ENCODE data around the gene STAT6.

Gene STAT6

DNA sequence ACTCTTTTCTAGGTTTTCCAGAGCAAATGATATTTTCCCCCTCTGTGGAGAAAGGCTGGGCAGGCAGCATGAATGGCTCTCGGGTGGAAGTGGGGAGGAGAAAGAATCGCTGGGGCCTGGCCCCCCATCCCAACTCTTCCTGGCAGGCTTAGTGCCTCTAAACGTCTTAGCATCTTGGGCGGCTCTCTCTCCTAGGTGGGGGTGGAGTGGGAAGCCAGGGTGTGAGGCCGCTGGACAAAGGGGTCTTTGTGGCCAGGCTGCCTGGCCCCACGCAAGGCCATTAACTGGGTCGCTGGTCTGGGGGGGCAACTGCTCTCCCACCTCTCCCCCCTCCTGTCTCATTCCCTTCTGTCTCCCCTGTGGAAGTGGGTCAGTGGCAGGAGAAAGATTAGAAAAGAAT lies 31.6 kb upstream of the STAT6 start:
- Histone ChIP-seq H3K9ac (ENCODE audit: low read length) (peak overlapping the region; percentile 89), H3K9me3 (ENCODE audit: control insufficient read depth, low read length) (no peaks in the 10 kb centered on the region), H3K4me3 (ENCODE audit: low read length) (no peak overlapping the region), H3K36me3 (ENCODE audit: control insufficient read depth, insufficient read depth, low read length, severe bottlenecking) (peaks cover 93% of the 10 kb centered on the region), H3K4me1 (ENCODE audit: control insufficient read depth, insufficient read depth, low read length) (peaks cover 97% of the 10 kb centered on the region), H3K27me3 (replicated peaks; ENCODE audit: control insufficient read depth, insufficient read depth, low read length) (no peaks in the 10 kb centered on the region)
- no peak for DNase-seq (ENCODE audit: low read depth)

DNA sequence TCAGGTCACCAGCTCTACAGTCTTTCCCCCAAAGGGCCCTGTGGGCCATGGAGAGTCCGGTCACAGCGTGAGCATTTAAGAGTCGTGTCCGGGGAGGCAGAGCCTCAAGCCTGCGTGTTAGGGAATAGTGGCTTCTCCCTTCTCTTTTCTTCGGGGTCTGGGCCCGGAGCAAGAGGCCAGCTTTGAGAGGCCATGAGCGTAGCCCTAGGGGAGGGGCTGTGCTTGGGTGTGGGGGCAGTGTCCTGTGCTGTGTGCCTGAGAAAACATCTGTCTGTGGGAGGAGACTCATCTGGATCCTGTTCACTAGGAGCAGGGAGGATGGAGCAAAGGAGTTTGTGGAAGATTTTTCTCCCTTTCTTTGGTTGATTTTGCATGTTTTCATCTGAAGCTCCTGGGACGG lies 31.0 kb upstream of the STAT6 start:
- Histone ChIP-seq H3K36me3 (ENCODE audit: control insufficient read depth, insufficient read depth, low read length, severe bottlenecking) (peaks cover 92% of the 10 kb centered on the region), H3K4me3 (ENCODE audit: low read length) (peak overlapping the region; percentile 31), H3K9ac (ENCODE audit: low read length) (peak overlapping the region; percentile 89), H3K9me3 (ENCODE audit: control insufficient read depth, low read length) (no peaks in the 10 kb centered on the region), H3K27me3 (replicated peaks; ENCODE audit: control insufficient read depth, insufficient read depth, low read length) (no peaks in the 10 kb centered on the region), H3K4me1 (ENCODE audit: control insufficient read depth, insufficient read depth, low read length) (peaks cover 97% of the 10 kb centered on the region)
- no peak for DNase-seq (ENCODE audit: low read depth)

DNA sequence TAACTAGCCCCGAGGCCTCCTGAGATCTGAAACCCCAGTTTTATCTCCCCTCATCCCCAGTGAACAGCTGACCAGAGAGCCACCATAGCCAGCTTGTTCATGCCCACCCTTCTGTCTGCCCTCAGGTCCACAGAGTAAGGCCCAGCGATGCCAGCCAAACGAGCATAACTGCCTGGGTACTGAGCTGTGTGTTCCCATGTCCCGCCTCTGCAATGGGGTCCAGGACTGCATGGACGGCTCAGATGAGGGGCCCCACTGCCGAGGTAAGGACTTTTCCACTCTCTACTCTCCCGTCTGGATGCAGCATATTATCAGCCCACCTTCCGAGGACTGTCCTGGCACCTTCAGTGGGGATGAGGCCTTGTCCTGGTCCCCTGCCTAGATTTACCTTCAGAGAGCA lies 30.1 kb upstream of the STAT6 start:
- H3K9ac ChIP-seq (ENCODE audit: low read length), result peak overlapping the region; percentile 89
- H3K4me3 ChIP-seq (ENCODE audit: low read length), result no peak overlapping the region
- DNase-seq (ENCODE audit: low read depth), result no peak
- H3K27me3 ChIP-seq (replicated peaks; ENCODE audit: control insufficient read depth, insufficient read depth, low read length), result no peaks in the 10 kb centered on the region
- peaks cover 84% of the 10 kb centered on the region for H3K36me3 ChIP-seq (ENCODE audit: control insufficient read depth, insufficient read depth, low read length, severe bottlenecking)
- no peaks in the 10 kb centered on the region for H3K9me3 ChIP-seq (ENCODE audit: control insufficient read depth, low read length)
- H3K4me1 ChIP-seq (ENCODE audit: control insufficient read depth, insufficient read depth, low read length), result peaks cover 97% of the 10 kb centered on the region

DNA sequence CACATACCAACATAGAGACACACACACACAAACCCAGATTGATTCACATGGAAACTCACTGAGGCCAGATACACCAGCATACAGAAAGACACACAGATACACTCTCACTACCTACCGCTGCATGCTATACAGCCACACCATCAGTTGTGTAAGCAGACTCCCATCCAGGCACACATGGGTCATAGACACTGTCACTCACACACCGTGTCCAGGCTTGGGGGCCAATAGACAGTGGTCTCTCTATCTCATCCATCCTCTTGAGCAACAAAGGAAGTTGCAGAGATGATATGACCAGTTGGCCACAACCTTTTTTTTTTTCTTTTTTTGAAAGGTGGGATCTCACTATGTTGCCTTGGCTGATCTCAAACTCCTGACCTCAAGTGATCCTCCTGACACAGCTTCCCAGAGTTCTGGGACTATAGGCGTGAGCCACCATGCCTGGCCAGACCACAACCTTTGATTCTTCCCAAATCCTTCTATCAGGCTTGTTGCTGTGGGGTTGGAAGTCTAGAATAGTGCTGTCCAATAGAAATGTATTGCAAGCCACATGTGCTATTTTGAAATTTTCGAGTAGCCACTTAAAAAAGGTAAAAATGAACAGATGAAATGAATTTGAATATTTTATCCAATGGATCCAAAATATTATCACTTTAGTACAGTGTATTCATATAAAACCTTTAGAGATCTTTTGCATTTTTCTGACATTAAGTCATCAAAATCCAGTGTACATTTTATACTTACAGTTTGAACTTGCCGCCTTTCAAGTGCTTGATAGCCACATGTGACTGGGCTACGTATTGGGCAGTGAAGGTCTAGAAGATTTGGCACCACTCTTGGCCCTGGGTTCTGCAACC lies 28.9 kb upstream of the STAT6 start:
- H3K9me3 ChIP-seq (ENCODE audit: control insufficient read depth, low read length), result no peaks in the 10 kb centered on the region
- DNase-seq (ENCODE audit: low read depth), result peak; percentile 64

DNA sequence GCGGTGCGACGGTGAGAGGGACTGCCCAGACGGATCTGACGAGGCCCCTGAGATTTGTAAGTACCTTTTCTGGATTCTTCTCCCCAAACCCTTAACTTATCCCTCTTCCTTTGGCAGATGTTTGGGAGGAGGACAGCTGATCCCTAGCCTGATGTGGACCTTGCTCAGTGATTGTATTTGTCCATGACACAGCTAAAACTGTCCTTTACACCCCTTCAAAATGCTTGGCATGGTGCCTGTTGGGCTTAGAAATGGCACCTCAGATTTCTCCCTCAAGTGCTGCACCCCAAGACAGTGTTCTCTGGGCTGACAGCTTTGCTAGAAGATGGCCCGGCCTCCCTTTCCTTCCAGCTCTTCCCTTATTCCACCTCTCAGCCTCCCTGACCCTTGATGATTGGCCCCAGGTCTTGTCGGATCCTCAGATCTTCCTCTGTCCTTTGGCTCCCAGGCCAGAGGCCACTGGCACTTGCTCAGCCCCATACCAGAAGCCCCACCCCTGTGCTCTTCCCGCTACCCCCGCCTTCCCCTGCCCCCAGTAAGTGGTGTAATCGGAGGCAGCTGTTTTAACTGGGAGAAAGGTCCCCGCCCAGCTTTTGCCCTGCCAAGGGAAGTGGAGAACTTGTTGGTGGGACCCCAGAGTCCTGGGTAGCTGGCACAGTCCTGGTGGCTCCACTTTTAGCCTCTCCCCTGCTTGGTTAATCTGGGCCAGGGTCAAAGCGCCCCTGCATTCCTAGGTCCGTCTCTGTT lies 27.5 kb upstream of the STAT6 start:
- DNase-seq (ENCODE audit: low read depth), result peak; percentile 41

More for the DNA sequence above, 28.9 kb upstream of the STAT6 start:
- Histone ChIP-seq H3K4me1 (ENCODE audit: control insufficient read depth, insufficient read depth, low read length) (peaks cover 97% of the 10 kb centered on the region), H3K36me3 (ENCODE audit: control insufficient read depth, insufficient read depth, low read length, severe bottlenecking) (peaks cover 72% of the 10 kb centered on the region), H3K4me3 (ENCODE audit: low read length) (peak overlapping the region; percentile 8), H3K27me3 (replicated peaks; ENCODE audit: control insufficient read depth, insufficient read depth, low read length) (no peaks in the 10 kb centered on the region), H3K9ac (ENCODE audit: low read length) (peak overlapping the region; percentile 80)

DNA sequence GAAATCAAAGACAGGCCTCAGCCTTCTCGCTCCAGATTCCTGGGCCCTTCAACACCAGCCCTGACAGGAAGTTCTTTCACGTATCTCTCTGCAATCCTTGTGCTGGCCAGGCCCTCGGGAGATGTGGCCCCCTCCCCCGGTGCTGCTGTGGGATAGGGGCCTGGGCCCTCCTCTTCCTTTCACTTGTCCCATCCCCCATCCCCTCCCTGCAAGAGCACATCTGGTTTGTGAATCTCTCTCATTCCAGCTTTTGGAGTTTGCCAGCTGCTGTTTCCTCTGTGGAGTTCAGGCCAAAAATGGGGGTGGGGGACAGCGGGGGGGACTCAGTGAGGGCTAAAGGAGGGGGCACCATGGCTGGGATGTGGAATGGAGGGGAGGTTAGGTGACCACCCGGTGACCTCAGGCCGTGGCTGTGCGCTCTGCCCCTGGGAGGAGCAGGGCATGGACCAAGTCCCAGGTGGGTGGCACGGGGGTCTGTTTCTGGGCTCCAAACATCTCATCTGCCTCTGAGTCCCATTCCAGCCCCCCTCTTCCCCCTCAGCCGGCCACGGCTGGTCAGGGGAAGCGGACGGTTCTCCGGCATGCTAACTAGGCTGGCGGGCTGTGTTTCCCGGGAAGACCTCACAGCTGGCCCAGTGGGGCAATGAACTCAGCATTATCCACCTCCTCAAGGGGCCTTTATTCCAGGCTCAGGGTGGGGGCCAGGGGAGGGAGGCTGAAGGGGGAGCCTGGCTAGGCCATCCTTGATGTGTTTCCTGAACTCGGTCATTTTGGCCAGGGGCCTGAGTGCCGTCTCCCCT lies 24.6 kb upstream of the STAT6 start:
- peak overlapping the region; percentile 61 for H3K4me3 ChIP-seq (ENCODE audit: low read length)

More for the DNA sequence above, 27.5 kb upstream of the STAT6 start:
- Histone ChIP-seq H3K4me1 (ENCODE audit: control insufficient read depth, insufficient read depth, low read length) (peaks cover 96% of the 10 kb centered on the region), H3K36me3 (ENCODE audit: control insufficient read depth, insufficient read depth, low read length, severe bottlenecking) (peaks cover 58% of the 10 kb centered on the region), H3K9me3 (ENCODE audit: control insufficient read depth, low read length) (no peaks in the 10 kb centered on the region), H3K4me3 (ENCODE audit: low read length) (peak overlapping the region; percentile 42), H3K27me3 (replicated peaks; ENCODE audit: control insufficient read depth, insufficient read depth, low read length) (no peaks in the 10 kb centered on the region), H3K9ac (ENCODE audit: low read length) (peak overlapping the region; percentile 91)

DNA sequence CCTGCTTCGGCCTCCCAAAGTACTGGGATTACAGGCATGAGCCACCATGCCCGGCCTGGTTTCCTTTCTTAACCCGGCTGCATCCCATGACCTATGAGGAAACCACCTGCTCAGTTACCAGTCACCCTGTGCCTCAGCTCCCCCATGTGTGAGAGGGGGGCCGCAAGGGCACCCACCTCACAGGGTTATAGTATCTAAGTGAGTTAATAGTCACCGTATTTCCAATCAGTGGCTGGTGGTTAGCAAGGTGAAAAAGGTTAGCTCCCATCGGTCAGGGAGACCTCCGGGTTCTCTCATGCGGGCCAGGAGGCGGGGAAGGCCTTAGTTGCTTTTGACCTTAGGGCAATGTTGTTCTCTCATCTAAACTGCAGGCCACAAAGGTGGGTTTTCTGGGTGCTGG lies 23.8 kb upstream of the STAT6 start:
- Histone ChIP-seq H3K4me1 (ENCODE audit: control insufficient read depth, insufficient read depth, low read length) (peaks cover 88% of the 10 kb centered on the region), H3K27me3 (replicated peaks; ENCODE audit: control insufficient read depth, insufficient read depth, low read length) (no peaks in the 10 kb centered on the region), H3K4me3 (ENCODE audit: low read length) (peak overlapping the region; percentile 61), H3K36me3 (ENCODE audit: control insufficient read depth, insufficient read depth, low read length, severe bottlenecking) (peaks cover 41% of the 10 kb centered on the region), H3K9me3 (ENCODE audit: control insufficient read depth, low read length) (no peaks in the 10 kb centered on the region), H3K9ac (ENCODE audit: low read length) (peak overlapping the region; percentile 91)
- DNase-seq (ENCODE audit: low read depth), result peak; percentile 15

More for the DNA sequence above, 24.6 kb upstream of the STAT6 start:
- peak; percentile 68 for DNase-seq (ENCODE audit: low read depth)
- H3K27me3 ChIP-seq (replicated peaks; ENCODE audit: control insufficient read depth, insufficient read depth, low read length), result no peaks in the 10 kb centered on the region
- H3K36me3 ChIP-seq (ENCODE audit: control insufficient read depth, insufficient read depth, low read length, severe bottlenecking), result peaks cover 46% of the 10 kb centered on the region
- no peaks in the 10 kb centered on the region for H3K9me3 ChIP-seq (ENCODE audit: control insufficient read depth, low read length)
- peaks cover 94% of the 10 kb centered on the region for H3K4me1 ChIP-seq (ENCODE audit: control insufficient read depth, insufficient read depth, low read length)
- H3K9ac ChIP-seq (ENCODE audit: low read length), result peak overlapping the region; percentile 91

DNA sequence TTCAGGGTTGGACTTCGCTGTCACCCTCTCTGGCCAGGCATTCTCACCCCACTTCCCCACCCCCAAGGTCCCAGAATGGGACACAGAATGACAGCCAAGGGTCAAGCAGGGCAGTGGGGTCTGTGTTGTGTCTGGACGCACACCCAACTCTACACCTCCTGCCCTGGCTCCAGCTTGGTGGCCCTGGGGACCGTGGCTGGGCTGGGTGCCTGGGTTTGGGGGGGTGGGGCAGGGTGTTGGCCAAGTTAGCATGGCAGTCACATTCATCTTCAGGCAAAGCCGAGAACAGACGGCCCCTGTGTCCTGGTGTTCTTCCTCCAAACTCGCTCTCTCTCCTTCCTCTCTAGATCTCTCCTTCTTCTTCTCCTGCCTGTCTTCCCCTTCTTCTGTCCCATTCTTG lies 22.8 kb upstream of the STAT6 start:
- no peaks in the 10 kb centered on the region for H3K9me3 ChIP-seq (ENCODE audit: control insufficient read depth, low read length)
- H3K27me3 ChIP-seq (replicated peaks; ENCODE audit: control insufficient read depth, insufficient read depth, low read length), result no peaks in the 10 kb centered on the region
- DNase-seq (ENCODE audit: low read depth), result peak; percentile 38
- peak overlapping the region; percentile 91 for H3K9ac ChIP-seq (ENCODE audit: low read length)
- peaks cover 31% of the 10 kb centered on the region for H3K36me3 ChIP-seq (ENCODE audit: control insufficient read depth, insufficient read depth, low read length, severe bottlenecking)
- peak overlapping the region; percentile 77 for H3K4me3 ChIP-seq (ENCODE audit: low read length)
- H3K4me1 ChIP-seq (ENCODE audit: control insufficient read depth, insufficient read depth, low read length), result peaks cover 78% of the 10 kb centered on the region

DNA sequence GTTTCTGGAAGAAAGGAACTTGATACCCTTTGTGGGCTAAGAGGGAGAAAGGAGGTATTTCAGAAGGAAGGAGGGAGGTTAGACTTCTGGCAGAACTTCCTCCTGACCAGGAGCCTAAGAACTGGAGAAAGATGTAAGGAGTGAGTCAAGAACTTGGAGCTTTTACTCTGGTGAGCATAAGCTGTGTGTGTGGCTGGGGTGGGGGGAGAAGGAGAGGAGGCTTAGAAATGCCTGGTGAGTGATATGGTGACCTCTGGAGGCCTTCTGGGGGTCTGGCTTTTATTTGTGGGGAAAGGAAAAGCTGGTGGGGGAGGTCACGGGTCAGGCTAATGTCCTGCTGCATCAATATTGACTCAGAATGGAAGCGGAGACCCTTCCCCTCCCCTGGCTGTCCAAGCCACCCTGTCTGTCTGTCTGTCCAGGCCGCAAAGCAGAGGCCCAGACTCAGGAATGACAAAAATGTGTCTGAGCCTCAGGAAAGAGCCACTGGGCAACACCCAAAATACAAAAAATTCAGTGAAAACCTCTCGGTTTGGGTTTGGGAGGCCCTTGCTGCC lies 21.9 kb upstream of the STAT6 start:
- Histone ChIP-seq H3K9ac (ENCODE audit: low read length) (peak overlapping the region; percentile 94), H3K36me3 (ENCODE audit: control insufficient read depth, insufficient read depth, low read length, severe bottlenecking) (peaks cover 25% of the 10 kb centered on the region), H3K9me3 (ENCODE audit: control insufficient read depth, low read length) (no peaks in the 10 kb centered on the region), H3K27me3 (replicated peaks; ENCODE audit: control insufficient read depth, insufficient read depth, low read length) (no peaks in the 10 kb centered on the region), H3K4me3 (ENCODE audit: low read length) (peak overlapping the region; percentile 84), H3K4me1 (ENCODE audit: control insufficient read depth, insufficient read depth, low read length) (peaks cover 70% of the 10 kb centered on the region)
- peak; percentile 67 for DNase-seq (ENCODE audit: low read depth)

DNA sequence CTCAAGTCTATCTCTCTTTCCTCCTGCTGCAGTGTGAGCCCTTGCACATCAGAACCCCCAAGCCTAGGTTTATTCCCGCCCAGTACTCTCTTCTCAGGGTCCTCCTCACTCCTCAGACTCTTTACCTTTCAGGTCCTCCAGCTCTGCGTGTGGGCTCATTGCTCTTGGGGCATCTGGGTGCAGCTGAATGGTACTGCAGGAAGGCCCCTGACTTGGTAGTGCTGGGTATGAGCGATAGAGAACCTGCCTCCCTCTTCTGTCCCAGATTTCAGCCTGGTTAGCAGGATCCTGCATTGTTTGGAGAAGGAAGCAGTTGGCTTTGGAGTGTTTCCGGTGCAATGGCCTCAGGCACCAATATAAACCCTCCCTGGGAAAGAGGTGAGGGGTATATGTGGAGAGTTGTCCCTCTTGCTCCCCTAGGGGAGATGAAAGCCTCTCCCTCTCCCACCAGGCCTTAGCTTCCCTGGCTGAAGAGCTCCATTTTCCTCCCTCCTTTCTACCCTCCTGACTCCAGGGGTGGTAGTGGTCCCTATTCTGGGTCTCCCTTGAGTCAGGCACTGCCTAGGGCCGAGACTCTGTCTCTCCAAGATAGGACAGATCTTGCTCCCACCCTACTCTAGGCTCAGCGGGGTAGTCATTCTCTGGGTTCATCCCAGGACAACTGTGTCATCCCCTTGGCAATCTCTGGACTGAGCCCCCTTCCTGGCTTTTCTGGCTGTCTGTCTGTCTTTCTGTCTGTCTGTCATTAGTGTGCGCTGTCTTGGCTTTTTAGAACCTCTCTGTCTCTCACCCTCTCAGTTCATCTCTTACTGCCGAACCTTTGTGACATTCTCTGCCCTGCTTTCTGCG lies 21.0 kb upstream of the STAT6 start:
- peak; percentile 44 for DNase-seq (ENCODE audit: low read depth)
- H3K4me3 ChIP-seq (ENCODE audit: low read length), result peak overlapping the region; percentile 84
- peak overlapping the region; percentile 94 for H3K9ac ChIP-seq (ENCODE audit: low read length)
- peaks cover 20% of the 10 kb centered on the region for H3K36me3 ChIP-seq (ENCODE audit: control insufficient read depth, insufficient read depth, low read length, severe bottlenecking)
- peaks cover 63% of the 10 kb centered on the region for H3K4me1 ChIP-seq (ENCODE audit: control insufficient read depth, insufficient read depth, low read length)
- no peaks in the 10 kb centered on the region for H3K27me3 ChIP-seq (replicated peaks; ENCODE audit: control insufficient read depth, insufficient read depth, low read length)
- no peaks in the 10 kb centered on the region for H3K9me3 ChIP-seq (ENCODE audit: control insufficient read depth, low read length)

Measured in adipocyte (in vitro differentiated cells).